Measurements from ENCODE around the gene SLMAP.

SLMAP gene

GRCh38 chr3:57764794-57765193 is 8.7 kb downstream of the SLMAP start:
- no peak for DNase-seq (ENCODE audit: low spot score)
- TF ChIP-seq CTCF (IDR thresholded peaks at IDR 0.05; ENCODE audit: extremely low read depth, missing control alignments) = no peak

GRCh38 chr3:57768595-57768994 is 12.5 kb downstream of the SLMAP start:
- no peak for DNase-seq (ENCODE audit: low spot score)
- no peak for TF ChIP-seq CTCF (IDR thresholded peaks at IDR 0.05; ENCODE audit: extremely low read depth, missing control alignments)

DNA sequence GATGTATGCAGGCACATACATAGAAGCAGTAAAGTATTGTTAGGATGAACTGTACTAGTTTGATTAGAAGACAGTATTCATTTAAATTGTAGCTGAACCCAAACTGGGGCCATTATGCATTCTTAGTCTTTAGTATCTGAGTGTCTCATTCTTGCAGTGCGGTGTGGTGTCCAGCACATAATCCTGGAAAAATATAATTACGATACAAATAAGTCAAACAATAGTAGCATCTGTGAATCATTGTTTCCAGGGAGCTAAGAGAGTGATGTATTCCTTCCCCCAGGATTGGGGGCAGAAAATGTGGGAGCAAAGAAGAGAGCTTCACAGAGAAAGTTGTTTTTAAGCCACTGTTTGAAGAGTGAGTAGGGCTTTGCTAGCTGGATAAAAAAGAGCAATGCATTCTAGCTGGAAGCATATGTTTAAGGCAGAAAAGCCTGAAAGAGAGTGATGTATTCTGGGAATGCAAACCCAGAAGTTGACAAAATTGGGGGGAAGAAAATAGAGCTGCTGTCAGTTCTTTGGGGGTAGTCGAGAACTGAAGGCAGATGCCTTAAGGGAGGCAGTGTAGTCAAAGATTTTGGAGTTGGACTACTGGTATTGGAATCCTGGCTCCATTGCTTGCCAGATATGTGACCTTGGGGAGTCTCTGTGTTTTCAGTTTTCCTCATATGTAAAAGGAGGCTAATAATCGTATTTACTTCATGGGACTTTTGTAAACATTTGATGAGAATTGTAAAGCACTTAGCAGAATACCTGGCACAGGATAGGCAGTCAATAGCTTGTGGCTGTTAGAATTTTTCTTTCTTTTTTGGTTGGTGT is 14.1 kb downstream of the SLMAP start:
- TF ChIP-seq CTCF (IDR thresholded peaks at IDR 0.05; ENCODE audit: extremely low read depth, missing control alignments) = no peak

GRCh38 chr3:57772251-57772650 is 16.1 kb downstream of the SLMAP start:
- TF ChIP-seq CTCF (IDR thresholded peaks at IDR 0.05; ENCODE audit: extremely low read depth, missing control alignments) = no peak
- no peak for DNase-seq (ENCODE audit: low spot score)

More for the DNA sequence above, 14.1 kb downstream of the SLMAP start:
- DNase-seq (ENCODE audit: low spot score) = no peak

DNA sequence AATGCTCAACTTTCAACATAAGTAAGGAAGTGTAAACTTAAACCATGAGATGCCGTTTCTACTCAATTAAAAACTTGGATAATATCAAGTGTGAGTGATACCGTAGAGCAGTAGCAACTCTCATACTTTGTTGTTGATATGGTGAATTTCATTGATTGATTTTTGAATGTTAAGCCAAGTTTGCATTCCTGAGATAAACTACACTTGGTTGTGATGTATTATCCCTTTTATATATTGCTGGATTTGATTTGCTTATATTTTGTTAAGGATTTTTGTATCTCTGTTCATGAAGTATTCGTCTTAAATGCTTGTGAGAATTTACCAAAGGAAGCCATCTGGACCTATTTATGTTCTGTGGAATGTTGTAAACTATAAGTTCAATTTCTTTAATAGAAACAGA is 21.7 kb downstream of the SLMAP start:
- DNase-seq (ENCODE audit: low spot score) = no peak
- TF ChIP-seq CTCF (IDR thresholded peaks at IDR 0.05; ENCODE audit: extremely low read depth, missing control alignments) = no peak

- no peak for DNase-seq (ENCODE audit: low spot score)
- TF ChIP-seq CTCF (IDR thresholded peaks at IDR 0.05; ENCODE audit: extremely low read depth, missing control alignments) = no peak
Measured at GRCh38 chr3:57778494-57778893, 22.4 kb downstream of the SLMAP start.

DNA sequence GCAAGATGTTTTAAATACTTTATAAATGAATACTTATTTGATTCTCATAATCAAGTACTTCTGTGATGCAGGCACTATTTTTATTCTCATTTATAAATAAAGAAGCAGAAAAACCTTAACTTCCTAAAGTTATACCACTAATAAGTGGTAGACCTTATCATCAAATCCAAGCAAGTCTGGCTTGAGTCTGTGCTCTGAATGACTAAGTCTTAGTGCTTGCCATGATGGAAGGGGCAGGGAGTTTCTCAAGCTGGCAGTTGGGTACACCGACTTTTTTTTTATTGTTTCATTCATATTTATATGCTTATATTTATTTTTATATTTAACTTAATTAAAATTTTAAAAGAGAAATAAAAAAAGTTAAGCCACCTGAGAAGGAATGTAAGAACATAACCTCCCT is 23.6 kb downstream of the SLMAP start:
- TF ChIP-seq CTCF (IDR thresholded peaks at IDR 0.05; ENCODE audit: extremely low read depth, missing control alignments) = no peak
- no peak for DNase-seq (ENCODE audit: low spot score)

Measured in GM20000 (cell line).